AG04449 (cell line): Measurements from ENCODE around the gene ASCC3.
A peak's percentile ranks its signal among the peaks of the same experiment; 100 is the strongest.
"Not testable (repeated sequence)": the region's sequence is repeated elsewhere in the genome, so short reads cannot be mapped to it uniquely, and the experiment has no call there.

Source experiments
- CTCF ChIA-PET: fragments of 350-600 bp; formaldehyde crosslinking; extraction: SDS; loops from one replicate; lab custom pipeline; 2021; ENCODE audit warnings: antibody characterized with exemption; lab: Yijun Ruan, JAX
- POLR2A ChIA-PET: fragments of 400-600, 350-600 bp; formaldehyde crosslinking; extraction: SDS; loops from one replicate; lab custom pipeline; 2020; ENCODE audit warnings: antibody characterized with exemption, inconsistent platforms; lab: Yijun Ruan, JAX
- DNase-seq: peaks from one replicate; pipeline ENCODE4 v3.0.0-alpha.2; 2010; ENCODE audit warnings: low read depth, low spot score
- H3K4me3 ChIP-seq: 2 replicates; pipeline ENCODE4 v1.5.1; 2011; ENCODE audit warnings: low read depth, mild to moderate bottlenecking, control low read depth, low read length
- TF ChIP-seq, protein P1 (sequence below): IDR thresholded peaks from one replicate; pipeline ENCODE4 v1.5.1; 2011; ENCODE audit warnings: mild to moderate bottlenecking, moderate library complexity, low read length, control low read depth, inconsistent platforms; ENCODE audit not compliant: insufficient read depth; ENCODE audit errors: missing control alignments

ASCC3 gene

DNA sequence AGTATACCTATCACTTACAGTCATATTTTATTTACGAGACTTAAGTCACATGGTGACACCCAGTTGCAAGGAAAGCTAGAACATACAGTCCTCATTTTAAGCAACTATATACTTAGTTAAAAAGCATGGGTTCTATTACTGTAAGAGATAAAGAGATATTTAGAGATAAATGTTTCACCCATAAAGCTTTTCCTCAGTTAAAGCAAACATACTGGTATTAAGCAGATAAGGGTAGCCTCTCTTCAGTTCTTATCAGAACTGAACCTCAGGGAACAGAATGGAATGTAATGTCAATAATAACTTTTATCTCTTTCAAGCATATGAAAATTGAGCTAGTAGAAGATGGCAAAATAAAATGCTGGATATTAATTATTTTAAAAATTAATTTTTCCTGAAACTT lies 9.9 kb upstream of the ASCC3 start:
- ChIA-PET POLR2A (interaction anchor here (1.1 kb wide), 1 partner anchor 10 kb away, joined by 3 read pairs; the partner anchor contains the start of gene ASCC3), CTCF (interaction anchor here (1.0 kb wide), 1 partner anchor 14 kb away, joined by 3 read pairs; no protein-coding TSS in a partner anchor)
- H3K4me3 ChIP-seq = no peak overlapping the region
- DNase-seq = no peak
- TF ChIP-seq, protein P1, sequence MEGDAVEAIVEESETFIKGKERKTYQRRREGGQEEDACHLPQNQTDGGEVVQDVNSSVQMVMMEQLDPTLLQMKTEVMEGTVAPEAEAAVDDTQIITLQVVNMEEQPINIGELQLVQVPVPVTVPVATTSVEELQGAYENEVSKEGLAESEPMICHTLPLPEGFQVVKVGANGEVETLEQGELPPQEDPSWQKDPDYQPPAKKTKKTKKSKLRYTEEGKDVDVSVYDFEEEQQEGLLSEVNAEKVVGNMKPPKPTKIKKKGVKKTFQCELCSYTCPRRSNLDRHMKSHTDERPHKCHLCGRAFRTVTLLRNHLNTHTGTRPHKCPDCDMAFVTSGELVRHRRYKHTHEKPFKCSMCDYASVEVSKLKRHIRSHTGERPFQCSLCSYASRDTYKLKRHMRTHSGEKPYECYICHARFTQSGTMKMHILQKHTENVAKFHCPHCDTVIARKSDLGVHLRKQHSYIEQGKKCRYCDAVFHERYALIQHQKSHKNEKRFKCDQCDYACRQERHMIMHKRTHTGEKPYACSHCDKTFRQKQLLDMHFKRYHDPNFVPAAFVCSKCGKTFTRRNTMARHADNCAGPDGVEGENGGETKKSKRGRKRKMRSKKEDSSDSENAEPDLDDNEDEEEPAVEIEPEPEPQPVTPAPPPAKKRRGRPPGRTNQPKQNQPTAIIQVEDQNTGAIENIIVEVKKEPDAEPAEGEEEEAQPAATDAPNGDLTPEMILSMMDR = no peak

DNA sequence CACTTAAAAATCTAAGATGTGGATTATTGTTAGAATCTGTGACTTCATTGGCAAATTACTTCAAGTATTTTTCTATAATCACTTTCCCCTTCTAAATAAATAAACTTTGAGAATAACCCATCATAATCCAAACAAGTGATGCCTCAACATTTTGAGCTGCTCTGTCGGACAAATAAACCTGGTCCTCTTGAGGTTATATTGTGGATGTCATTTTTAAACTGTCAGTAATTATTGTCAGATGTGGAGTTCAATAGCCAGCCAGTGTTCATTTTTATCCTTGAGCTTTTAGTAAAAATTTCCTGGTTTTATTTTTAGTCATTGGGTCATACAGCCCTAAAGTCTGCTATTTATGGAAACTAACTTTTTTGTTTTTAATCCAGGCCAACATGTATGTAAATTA lies 9.5 kb upstream of the ASCC3 start:
- H3K4me3 ChIP-seq, DNase-seq: not testable (repeated sequence)
- ChIA-PET POLR2A (interaction anchor here (1.1 kb wide), 1 partner anchor 10 kb away, joined by 3 read pairs; the partner anchor contains the start of gene ASCC3), CTCF (interaction anchor here (1.0 kb wide), 1 partner anchor 14 kb away, joined by 3 read pairs; no protein-coding TSS in a partner anchor)

DNA sequence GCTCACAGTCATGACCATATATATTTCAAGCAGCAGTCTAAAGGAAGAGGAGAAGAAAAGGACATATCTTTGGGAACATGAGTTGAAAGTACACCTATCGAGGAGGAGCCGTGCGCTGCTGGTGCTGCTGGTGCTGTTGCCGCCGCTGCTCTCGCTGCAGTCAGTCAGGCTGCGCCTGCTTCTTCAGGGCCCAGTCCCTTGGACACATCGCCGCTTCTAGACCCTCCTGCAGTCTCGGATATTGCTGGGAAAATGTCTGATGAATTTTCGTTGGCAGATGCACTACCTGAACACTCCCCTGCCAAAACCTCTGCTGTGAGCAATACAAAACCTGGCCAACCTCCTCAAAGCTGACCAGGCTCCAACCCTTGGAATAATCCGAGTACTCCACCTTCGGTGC lies 8.2 kb upstream of the ASCC3 start:
- DNase-seq = no peak
- POLR2A ChIA-PET = no interaction called here
- CTCF ChIA-PET = no interaction called here
- TF ChIP-seq, protein P1 = no peak
- no peak overlapping the region for H3K4me3 ChIP-seq

DNA sequence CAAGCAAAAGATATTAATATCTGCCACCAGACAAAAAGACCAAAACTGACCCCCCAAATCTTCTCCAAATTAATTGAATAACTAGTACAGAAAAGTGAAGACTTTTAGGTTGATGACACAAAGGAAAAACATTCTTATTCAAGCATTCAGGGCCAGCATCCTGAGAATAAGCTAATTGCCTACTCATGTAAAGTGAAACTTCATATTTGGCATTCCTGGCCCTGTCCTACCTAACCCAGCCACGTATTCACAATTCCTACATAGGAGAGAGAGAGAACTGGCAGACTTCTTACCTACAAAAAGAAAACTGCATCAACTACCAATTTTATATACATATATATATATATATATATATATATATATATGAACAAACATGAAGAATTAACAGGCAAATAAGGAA lies 4.9 kb upstream of the ASCC3 start:
- TF ChIP-seq, protein P1 = no peak
- ChIA-PET POLR2A (no interaction called here), CTCF (no interaction called here)
- no peak overlapping the region for H3K4me3 ChIP-seq
- DNase-seq = no peak

DNA sequence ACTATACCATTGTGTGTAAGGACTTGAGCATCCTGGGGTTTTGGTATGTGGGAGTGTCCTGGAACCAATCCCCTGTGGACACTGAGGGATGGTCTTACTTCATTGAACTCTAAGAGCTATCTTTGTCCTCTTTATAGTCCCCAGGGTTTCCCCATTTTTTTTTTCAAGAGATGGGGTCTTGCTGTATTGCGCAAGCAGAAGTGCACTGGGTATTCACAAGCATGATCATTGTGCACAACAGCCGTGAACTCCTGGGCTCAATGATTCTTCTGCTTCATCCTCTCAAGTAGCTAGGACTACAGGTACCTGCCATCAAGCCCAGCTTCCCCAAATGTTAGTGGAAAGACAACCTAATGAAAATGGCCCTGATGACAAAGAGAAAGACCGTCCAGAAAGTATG lies 2.2 kb upstream of the ASCC3 start:
- CTCF ChIA-PET = no interaction called here
- H3K4me3 ChIP-seq = no peak overlapping the region
- DNase-seq = no peak
- TF ChIP-seq, protein P1 = no peak
- POLR2A ChIA-PET = no interaction called here

DNA sequence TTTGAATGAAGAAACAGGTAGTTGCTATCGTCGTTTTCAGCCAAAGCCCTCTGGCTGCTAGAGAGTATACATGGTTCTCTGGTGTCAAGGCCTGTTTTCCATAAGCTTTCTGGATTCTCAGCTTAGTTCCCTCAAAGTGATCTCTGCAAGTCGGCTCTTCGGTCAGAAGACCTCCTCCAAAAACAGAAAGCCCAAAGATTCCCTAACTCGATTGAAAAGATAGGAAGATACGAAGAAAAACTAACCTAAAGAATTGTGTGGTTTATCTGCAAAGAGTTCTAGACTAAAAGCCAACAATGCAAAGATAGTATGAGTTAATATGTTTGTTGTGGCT lies 545 bp upstream of the ASCC3 start:
- POLR2A ChIA-PET = interaction anchor here (0.6 to 1.6 kb wide), 5 partner anchors 9 to 203 kb away, joined by 3 to 6 read pairs (median 3); no protein-coding TSS in a partner anchor
- TF ChIP-seq, protein P1 = no peak
- peak overlapping the region; percentile 86 for H3K4me3 ChIP-seq
- DNase-seq = no peak
- CTCF ChIA-PET = interaction anchor here (1.1 kb wide), 1 partner anchor 778 kb away, joined by 3 read pairs; no protein-coding TSS in a partner anchor

DNA sequence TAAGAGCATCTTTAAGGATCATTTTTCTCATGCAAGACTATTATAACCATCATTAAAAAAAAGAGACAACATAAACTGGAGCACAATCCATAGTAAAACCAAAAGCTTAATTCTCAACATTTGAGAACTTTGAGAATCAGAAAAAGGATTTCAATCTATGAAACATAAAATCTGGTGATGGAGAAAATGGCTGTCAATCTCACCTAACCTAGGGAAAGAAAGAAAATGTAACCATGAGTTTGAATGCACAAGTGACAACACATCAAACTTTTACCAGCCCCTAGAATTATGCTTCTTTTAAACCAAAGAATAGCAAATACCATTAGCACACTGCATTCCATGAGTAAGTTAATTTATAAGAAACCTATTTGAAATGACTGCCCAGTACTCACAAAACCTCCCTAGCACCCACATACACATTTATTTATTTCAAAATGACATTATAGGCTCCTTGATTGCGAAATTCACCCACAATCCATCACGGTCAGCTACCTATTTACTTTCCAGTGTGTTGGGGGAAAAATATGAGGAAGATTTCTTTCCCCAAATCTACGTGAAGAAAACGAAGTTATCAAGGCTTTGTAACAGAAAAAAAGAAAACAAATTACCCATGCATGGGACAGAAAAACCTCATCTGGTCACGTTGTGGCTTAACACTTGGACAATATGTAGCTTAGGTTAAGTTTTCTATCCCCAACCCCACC lies 828 bp downstream of the ASCC3 start:
- TF ChIP-seq, protein P1 = no peak
- DNase-seq = no peak
- ChIA-PET CTCF (interaction anchor here (0.6 to 1.2 kb wide), 4 partner anchors 12 to 773 kb away, joined by 3 to 4 read pairs (median 3); no protein-coding TSS in a partner anchor), POLR2A (interaction anchor here (1.0 to 1.6 kb wide), 3 partner anchors 11 to 202 kb away, joined by 3 to 6 read pairs (median 3); no protein-coding TSS in a partner anchor)
- peak overlapping the region; percentile 86 for H3K4me3 ChIP-seq
